AG09319 (cell line): ENCODE data around the gene HDAC4.

Source experiments
- DNase-seq: peaks from one replicate; pipeline ENCODE4 v3.0.0-alpha.2; 2010; ENCODE audit warnings: low read depth; ENCODE audit errors: extremely low read depth
- CTCF ChIP-seq: IDR thresholded peaks from 2 replicates; pipeline ENCODE4 v1.5.1; 2011; ENCODE audit warnings: low read depth, mild to moderate bottlenecking, inconsistent platforms, low read length, moderate library complexity

HDAC4 gene

GRCh38 chr2:239116456-239117246, 284.2 kb downstream of the HDAC4 start:
- TF ChIP-seq CTCF = no peak
- no peak for DNase-seq

DNA sequence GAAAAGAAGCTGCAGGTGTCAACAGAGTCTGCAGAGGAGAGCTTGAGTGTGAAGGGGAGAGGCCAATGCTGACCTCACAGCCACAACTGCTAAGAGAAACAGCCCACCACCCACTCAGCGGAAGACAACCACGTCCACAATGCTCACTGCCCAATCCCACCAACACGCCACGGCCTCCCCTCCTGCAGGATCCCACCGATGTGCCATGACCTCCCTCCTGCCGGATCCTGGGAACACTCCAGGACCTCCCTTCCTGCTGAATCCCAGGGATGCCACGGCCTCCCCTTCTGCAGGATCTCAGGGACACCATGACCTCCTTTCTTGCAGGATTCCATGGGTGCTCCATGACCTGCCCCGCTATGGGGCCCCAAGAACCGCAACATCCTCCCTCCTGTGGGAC, 285.2 kb downstream of the HDAC4 start:
- no peak for TF ChIP-seq CTCF
- no peak for DNase-seq

DNA sequence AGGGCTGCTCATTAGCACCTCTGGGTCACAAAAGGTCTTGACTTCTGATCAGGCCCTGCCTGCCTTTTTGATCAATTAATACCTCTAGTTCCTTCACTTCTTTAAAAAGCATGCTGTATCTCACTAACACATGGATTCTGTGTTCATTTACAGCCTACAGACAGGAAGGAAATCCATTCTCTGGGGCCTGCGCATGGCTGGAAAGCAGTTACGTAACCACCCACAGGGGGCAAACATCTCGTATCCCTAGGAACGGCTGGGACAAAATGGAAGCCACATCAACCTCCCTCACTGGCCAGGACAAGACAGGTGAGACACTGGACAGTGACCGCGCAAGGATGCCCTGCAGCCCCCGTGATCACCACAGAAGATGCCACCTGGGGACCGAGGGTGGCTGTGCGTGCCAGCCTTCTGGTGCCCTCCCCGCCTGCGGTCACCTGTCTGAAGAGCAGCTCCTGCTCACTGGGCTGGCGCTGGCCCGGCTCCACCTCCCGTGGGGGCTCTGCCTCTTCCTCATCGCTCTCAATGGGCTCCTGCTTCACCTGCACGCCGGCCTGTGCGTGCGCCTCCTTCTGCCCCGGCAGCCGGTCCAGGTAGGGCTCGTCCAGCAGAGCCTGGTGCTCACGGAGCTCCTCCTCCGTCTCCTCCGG, 286.1 kb downstream of the HDAC4 start:
- TF ChIP-seq CTCF = no peak
- no peak for DNase-seq

DNA sequence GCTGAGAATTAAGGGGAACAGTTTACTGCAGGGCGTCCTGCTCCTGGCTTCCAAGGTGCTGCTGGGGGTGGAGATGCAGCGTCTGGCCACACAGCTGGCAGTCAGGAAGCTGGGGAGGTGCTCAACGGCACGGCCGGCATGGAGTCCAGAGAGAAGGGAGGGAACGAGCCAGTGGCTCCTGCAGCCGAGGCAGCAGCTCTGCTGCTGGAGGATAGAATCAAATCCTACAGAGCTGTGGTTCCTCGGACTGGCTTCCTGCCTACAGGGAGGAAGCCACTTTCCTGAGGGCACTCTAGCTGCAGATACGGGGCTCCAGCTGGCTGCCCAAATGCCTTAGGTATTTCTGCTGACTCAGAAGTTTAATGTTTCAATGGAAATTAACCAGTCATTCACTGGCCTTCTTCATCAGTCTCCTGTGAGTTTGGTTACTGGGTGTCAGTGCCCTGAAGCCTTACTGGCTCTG, 286.7 kb downstream of the HDAC4 start:
- TF ChIP-seq CTCF = no peak
- peak; percentile 4 for DNase-seq

DNA sequence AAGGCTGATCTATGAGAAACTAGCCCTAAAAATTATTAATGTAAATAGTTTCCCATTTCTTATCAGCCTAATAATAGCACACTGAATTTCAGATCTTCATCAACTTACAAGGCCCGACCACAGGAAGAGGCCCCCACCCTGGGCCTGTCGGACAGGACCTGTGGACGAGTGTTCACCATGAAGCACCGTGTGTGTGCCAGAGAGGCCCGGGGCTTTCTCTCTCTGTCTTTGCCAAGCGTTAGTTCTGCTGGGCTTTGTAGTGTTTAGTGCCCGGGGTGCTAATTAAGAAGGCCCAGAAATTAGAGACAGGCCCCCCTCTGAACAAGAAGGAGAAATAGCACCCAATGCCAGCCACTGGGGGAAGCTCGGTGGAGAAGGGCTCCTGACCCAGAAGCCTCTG, 287.2 kb downstream of the HDAC4 start:
- DNase-seq = no peak

GRCh38 chr2:239113171-239113570, 287.6 kb downstream of the HDAC4 start:
- TF ChIP-seq CTCF = no peak

More for the DNA sequence above, 287.2 kb downstream of the HDAC4 start:
- TF ChIP-seq CTCF = no peak

GRCh38 chr2:239112127-239112774, 288.6 kb downstream of the HDAC4 start:
- TF ChIP-seq CTCF = no peak
- no peak for DNase-seq

More at GRCh38 chr2:239113171-239113570, 287.6 kb downstream of the HDAC4 start:
- DNase-seq = no peak
